Stomach (tissue), 9 donors: ENCODE results near the gene GEMIN4. TPM values are rescaled to one million over a fixed set of nuclear protein-coding genes. Genes with fewer than 3 reads are reported as not detected.

Source experiments
- DNase-seq, 2 donors: peaks; one replicate each; pipeline versions ENCODE4 v3.0.0 to v3.0.0-alpha.2; 2013 to 2019
- H3K27ac ChIP-seq, 5 donors: fragments of 200-600 bp in 4 of 5; sonication (generic) in 4 of 5; one replicate each; pipeline ENCODE4 v1.5.1; 2013 to 2019; ENCODE audit warnings: mild to moderate bottlenecking in 1 of 5, moderate library complexity in 1 of 5
- H3K27me3 ChIP-seq, 3 donors: fragments of 200-600 bp; sonication (generic); one replicate each; pipeline ENCODE4 v1.5.1; 2017 to 2019; ENCODE audit warnings: mixed run types in 1 of 3
- H3K36me3 ChIP-seq, 4 donors: fragments of 200-600 bp; sonication (generic); 1 replicate in 3 of 4; 2 replicates in 1 of 4; pipeline ENCODE4 v1.5.1; 2016 to 2019
- H3K4me1 ChIP-seq, 4 donors: fragments of 200-600 bp; sonication (generic); one replicate each; pipeline ENCODE4 v1.5.1; 2016 to 2019
- H3K4me3 ChIP-seq, 4 donors: fragments of 200-600 bp; sonication (generic) in 3 of 4; one replicate each; pipeline ENCODE4 v1.5.1; 2016 to 2019; ENCODE audit warnings: mild to moderate bottlenecking in 1 of 4
- H3K9me3 ChIP-seq, 4 donors: fragments of 200-600 bp; sonication (generic); one replicate each; pipeline ENCODE4 v1.5.1; 2016 to 2019
- CTCF ChIP-seq, 7 experiments: fragments of 450-650 bp in 4 of 7; fragments of 200-600 bp in 3 of 7; sonication (generic) in 3 of 7; IDR thresholded peaks; one replicate each; pipeline ENCODE4 v1.5.1; 2016 to 2019; ENCODE audit warnings: antibody characterized with exemption in 7 of 7, control low read depth in 2 of 7, mild to moderate bottlenecking in 1 of 7
- EP300 ChIP-seq: sonication (generic); formaldehyde crosslinking; IDR thresholded peaks from one replicate; pipeline ENCODE4 v1.6.1; 2017; ENCODE audit warnings: antibody characterized with exemption
- POLR2A ChIP-seq, 4 donors: fragments of 450-650 bp; IDR thresholded peaks; one replicate each; pipeline ENCODE4 v1.6.1; 2016; ENCODE audit warnings: antibody characterized with exemption in 4 of 4, control low read depth in 2 of 4, mild to moderate bottlenecking in 1 of 4, moderate library complexity in 1 of 4
- POLR2AphosphoS5 ChIP-seq, 3 donors: sonication (generic); formaldehyde crosslinking; IDR thresholded peaks; one replicate each; pipeline ENCODE4 v1.6.1; 2016; ENCODE audit warnings: antibody characterized with exemption in 3 of 3
- WGBS, 5 donors: extraction: QIAGEN DNeasy Blood & Tissue Kit in 3 of 5; methylation state at CpG; one replicate each; pipeline versions ENCODE4 v1.1.5 to v1.1.7; 2013 to 2018; 5-methylcytosine and 5-hydroxymethylcytosine counted together
- intact Hi-C: fragments of 100-400 bp; cut with DNase I; formaldehyde crosslinking; loops from one replicate; pipeline ENCODE4 v1.15.1; 2023; ENCODE audit warnings: low total_unique reads
- polyA plus RNA-seq, 3 donors: library from polyadenylated mRNA; stranded (reverse); fragments of 200-250 nt; gene quantifications; one replicate each; pipeline ENCODE4 v1.2.3, GENCODE V29; 2013
- total RNA-seq, 5 donors: library from RNA; depleted of rRNA; stranded (reverse); fragments of >200 nt; gene quantifications; one replicate each; pipeline versions ENCODE4 v1.1.0 to v1.2.3, GENCODE V29; 2014 to 2016
- donor health status: healthy with polysubstance abuse.
- donor health status: Bipolar disorder and iron deficiency.
- donor health status: healthy.

GEMIN4 gene
- total and polyA plus RNA-seq, 8 donors: 5.7 to 92.4 (median 10.3) TPM

GRCh38 chr17:778096-778495 is 26.0 kb upstream of the GEMIN4 start:
- no peaks in the 10 kb centered on the region for H3K27me3 ChIP-seq
- DNase-seq: no peak
- no peaks in the 10 kb centered on the region for H3K9me3 ChIP-seq
- peaks cover 14 to 23% (median 18%) of the 10 kb centered on the region in 4 donors for H3K4me1 ChIP-seq
- whole genome bisulfite sequencing, 5 donors: 92 to 96% (median 93%) methylated on average over 11 of the region's 11 CpGs
- H3K27ac ChIP-seq: no peak overlapping the region
- peaks cover 32 to 60% (median 58%) of the 10 kb centered on the region in 4 donors for H3K36me3 ChIP-seq
- intact Hi-C loops: no loop called here
- TF ChIP-seq EP300 (no peak), POLR2A (IDR thresholded peaks at IDR 0.05) (no peak), CTCF (IDR thresholded peaks at IDR 0.05) (no peak), POLR2AphosphoS5 (IDR thresholded peaks at IDR 0.05) (no peak)
- H3K4me3 ChIP-seq: no peak overlapping the region

GRCh38 chr17:774313-774584 is 22.2 kb upstream of the GEMIN4 start:
- WGBS, 5 donors: 90 to 97% (median 95%) methylated on average over 5 of the region's 5 CpGs
- Histone ChIP-seq H3K4me3 (no peak overlapping the region), H3K27ac (no peak overlapping the region), H3K4me1 (peaks cover 0 to 5% (median 0%) of the 10 kb centered on the region in 4 donors), H3K27me3 (no peaks in the 10 kb centered on the region), H3K9me3 (no peaks in the 10 kb centered on the region), H3K36me3 (peaks cover 51 to 97% (median 96%) of the 10 kb centered on the region in 4 donors)
- intact Hi-C loops: no loop called here
- no peak for DNase-seq
- TF ChIP-seq POLR2AphosphoS5 (IDR thresholded peaks at IDR 0.05): no peak
- no peak for TF ChIP-seq POLR2A (IDR thresholded peaks at IDR 0.05)

- Histone ChIP-seq H3K4me1 (peaks cover 0 to 5% (median 0%) of the 10 kb centered on the region in 4 donors), H3K9me3 (no peaks in the 10 kb centered on the region), H3K36me3 (peaks cover 54 to 100% (median 99%) of the 10 kb centered on the region in 4 donors), H3K4me3 (no peak overlapping the region), H3K27ac (no peak overlapping the region), H3K27me3 (no peaks in the 10 kb centered on the region)
- intact Hi-C loops: no loop called here
- DNase-seq: no peak
- 79 to 87% (median 81%) methylated on average over 14 of the region's 14 CpGs for WGBS, 5 donors
- TF ChIP-seq CTCF (IDR thresholded peaks at IDR 0.05) (no peak), POLR2AphosphoS5 (IDR thresholded peaks at IDR 0.05) (no peak), POLR2A (IDR thresholded peaks at IDR 0.05) (no peak), EP300 (no peak)
Measured at GRCh38 chr17:773467-774312, 21.6 kb upstream of the GEMIN4 start.

- intact Hi-C loops: no loop called here
- no peak overlapping the region for H3K4me3 ChIP-seq
Measured at GRCh38 chr17:773016-773415, 21.0 kb upstream of the GEMIN4 start.

More at GRCh38 chr17:773016-773415, 21.0 kb upstream of the GEMIN4 start:
- no peaks in the 10 kb centered on the region for H3K9me3 ChIP-seq
- peaks cover 48 to 99% (median 98%) of the 10 kb centered on the region in 4 donors for H3K36me3 ChIP-seq
- peaks cover 0 to 5% (median 0%) of the 10 kb centered on the region in 4 donors for H3K4me1 ChIP-seq
- whole genome bisulfite sequencing, 5 donors: 84 to 93% (median 89%) methylated on average over 5 of the region's 5 CpGs
- no peak overlapping the region for H3K27ac ChIP-seq
- DNase-seq: no peak
- H3K27me3 ChIP-seq: no peaks in the 10 kb centered on the region
- TF ChIP-seq POLR2AphosphoS5 (IDR thresholded peaks at IDR 0.05) (no peak), CTCF (IDR thresholded peaks at IDR 0.05) (no peak), EP300 (no peak), POLR2A (IDR thresholded peaks at IDR 0.05) (no peak)
